Measurements from ENCODE around the gene RHNO1. TPM values are rescaled to one million over a fixed set of nuclear protein-coding genes. Genes with fewer than 3 reads are reported as not detected.

The RHNO1 gene
- total RNA-seq, 1 donor from 2014 or later = 2.9 TPM

DNA sequence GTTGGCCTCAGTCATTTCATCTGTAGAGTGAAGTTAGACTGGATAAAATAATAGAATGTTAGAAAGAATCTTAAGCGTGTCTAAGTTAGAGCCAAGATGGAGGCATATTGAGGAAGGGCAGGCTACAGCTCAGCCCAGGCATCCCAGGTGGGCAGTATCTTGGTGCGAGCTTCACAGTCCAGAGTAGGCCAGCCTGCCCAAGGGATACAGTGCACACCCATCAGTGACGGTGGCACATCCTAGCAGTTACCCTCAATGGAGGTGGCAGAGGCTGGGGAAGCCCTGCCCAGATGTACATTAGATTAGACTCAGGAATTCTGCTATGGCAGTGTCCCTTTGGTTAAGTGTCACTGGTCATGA lies 35.2 kb downstream of the RHNO1 start:
- H3K36me3 ChIP-seq = peaks cover 13 to 54% of the 10 kb centered on the region in 2 donors
- no peak for DNase-seq (ENCODE audit: low spot score in 2 of 2)
- no peak overlapping the region for H3K27ac ChIP-seq

GRCh38 chr12:2919249-2919648 lies 42.2 kb downstream of the RHNO1 start:
- H3K27ac ChIP-seq = no peak overlapping the region
- intact Hi-C loops (cut with DNase I) = no loop called here
- no peak overlapping the region for H3K4me3 ChIP-seq
- H3K36me3 ChIP-seq = peaks cover 24 to 47% of the 10 kb centered on the region in 2 donors
- no peak for TF ChIP-seq CTCF (IDR thresholded peaks at IDR 0.05)
- no peaks in the 10 kb centered on the region for H3K27me3 ChIP-seq
- H3K4me1 ChIP-seq = no peaks in the 10 kb centered on the region
- no peak for DNase-seq (ENCODE audit: low spot score in 2 of 2)
- no peaks in the 10 kb centered on the region for H3K9me3 ChIP-seq

More for the DNA sequence above, 35.2 kb downstream of the RHNO1 start:
- no peaks in the 10 kb centered on the region for H3K27me3 ChIP-seq
- intact Hi-C loops (cut with DNase I) = no loop called here
- no peak overlapping the region for H3K4me3 ChIP-seq
- H3K4me1 ChIP-seq = no peaks in the 10 kb centered on the region
- H3K9me3 ChIP-seq = no peaks in the 10 kb centered on the region
- no peak for TF ChIP-seq CTCF (IDR thresholded peaks at IDR 0.05)

GRCh38 chr12:2922329-2922728 lies 45.3 kb downstream of the RHNO1 start:
- no peak for DNase-seq (ENCODE audit: low spot score in 2 of 2)
- TF ChIP-seq CTCF (IDR thresholded peaks at IDR 0.05) = no peak
- no peak overlapping the region for H3K4me3 ChIP-seq
- H3K36me3 ChIP-seq = peaks cover 25 to 61% of the 10 kb centered on the region in 2 donors
- H3K4me1 ChIP-seq = no peaks in the 10 kb centered on the region
- H3K27ac ChIP-seq = no peak overlapping the region
- H3K9me3 ChIP-seq = no peaks in the 10 kb centered on the region
- intact Hi-C loops (cut with DNase I) = no loop called here
- H3K27me3 ChIP-seq = no peaks in the 10 kb centered on the region

DNA sequence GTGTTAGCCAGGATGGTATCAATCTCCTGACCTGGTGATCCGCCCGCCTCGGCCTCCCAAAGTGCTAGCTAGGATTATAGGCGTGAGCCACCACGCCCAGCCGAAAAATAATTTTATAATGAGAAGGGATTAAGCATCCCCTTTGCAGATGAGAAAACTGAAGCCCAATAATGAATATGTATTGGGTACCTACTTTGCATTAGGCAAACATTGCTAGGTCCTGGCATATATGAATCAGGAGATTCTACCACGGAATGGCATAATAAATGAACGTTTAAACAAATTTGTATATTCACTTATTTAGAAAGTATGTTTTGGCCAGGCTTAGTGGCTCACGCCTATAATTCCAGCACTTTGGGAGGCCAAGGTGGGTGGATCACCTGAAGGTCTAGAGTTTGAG lies 46.0 kb downstream of the RHNO1 start:
- no peak for DNase-seq (ENCODE audit: low spot score in 2 of 2)
- no peak overlapping the region for H3K4me3 ChIP-seq
- no peaks in the 10 kb centered on the region for H3K9me3 ChIP-seq
- no peak overlapping the region for H3K27ac ChIP-seq
- peaks cover 25 to 65% of the 10 kb centered on the region in 2 donors for H3K36me3 ChIP-seq
- no peaks in the 10 kb centered on the region for H3K27me3 ChIP-seq
- intact Hi-C loops (cut with DNase I) = no loop called here
- H3K4me1 ChIP-seq = no peaks in the 10 kb centered on the region
- TF ChIP-seq CTCF (IDR thresholded peaks at IDR 0.05) = no peak

DNA sequence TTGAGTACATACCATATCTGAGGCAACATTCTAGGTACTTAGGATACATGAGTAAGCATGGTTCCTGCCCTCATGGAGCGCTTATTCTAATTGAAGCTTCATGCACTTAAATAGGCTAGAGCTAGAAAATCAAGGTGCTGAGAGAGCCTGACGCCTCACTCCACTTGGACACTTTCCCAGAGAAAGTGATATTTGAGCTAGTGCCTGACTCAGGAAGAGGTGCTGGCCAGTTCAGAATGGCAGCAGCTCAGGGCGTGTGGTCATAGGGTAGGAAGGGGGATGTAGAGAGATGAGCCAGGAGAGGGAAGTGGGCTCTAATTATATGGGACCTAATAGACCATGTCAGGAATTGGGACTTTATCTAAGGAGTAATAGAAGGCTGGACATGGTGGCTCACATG lies 47.0 kb downstream of the RHNO1 start:
- peaks cover 27 to 73% of the 10 kb centered on the region in 2 donors for H3K36me3 ChIP-seq
- H3K4me1 ChIP-seq = no peaks in the 10 kb centered on the region
- no peaks in the 10 kb centered on the region for H3K27me3 ChIP-seq
- no peak overlapping the region for H3K27ac ChIP-seq
- TF ChIP-seq CTCF (IDR thresholded peaks at IDR 0.05) = no peak
- H3K9me3 ChIP-seq = no peaks in the 10 kb centered on the region
- DNase-seq (ENCODE audit: low spot score in 2 of 2) = no peak
- no peak overlapping the region for H3K4me3 ChIP-seq
- intact Hi-C loops (cut with DNase I) = no loop called here

DNA sequence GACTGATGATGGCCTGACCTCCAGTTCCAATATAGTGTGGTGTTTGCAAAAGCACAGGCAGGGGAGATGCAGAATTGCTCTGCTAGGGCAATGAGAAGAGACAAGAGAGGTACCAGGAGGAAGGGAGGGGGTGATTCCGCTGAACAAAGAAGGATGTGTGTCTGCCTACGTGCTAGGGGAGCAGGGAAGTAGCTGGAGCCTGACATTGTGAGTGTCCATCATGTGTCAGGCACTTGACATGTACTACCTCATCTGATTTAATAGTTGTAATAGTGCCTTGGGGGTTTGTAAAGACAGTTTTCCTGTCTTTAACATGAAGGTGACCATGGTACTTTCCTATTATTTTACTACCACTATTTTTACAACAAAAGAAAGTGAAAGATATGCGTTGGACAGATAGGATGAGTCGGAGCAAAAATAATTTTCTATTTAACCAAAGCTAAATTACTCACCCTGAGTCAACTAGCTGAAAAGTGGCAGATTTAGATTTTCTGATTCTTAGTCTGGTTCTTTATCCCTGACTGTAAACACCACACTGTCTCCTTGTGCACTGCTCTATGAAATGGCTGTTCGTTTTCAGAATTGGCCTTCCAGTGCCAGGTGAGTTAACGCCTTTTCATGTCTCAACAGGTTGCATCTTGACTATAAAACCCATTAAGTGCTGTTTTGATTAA lies 48.4 kb downstream of the RHNO1 start:
- no peak for TF ChIP-seq CTCF (IDR thresholded peaks at IDR 0.05)
- intact Hi-C loops (cut with DNase I) = no loop called here
- H3K4me1 ChIP-seq = no peaks in the 10 kb centered on the region
- no peaks in the 10 kb centered on the region for H3K27me3 ChIP-seq
- H3K9me3 ChIP-seq = no peaks in the 10 kb centered on the region
- no peak overlapping the region for H3K27ac ChIP-seq
- no peak for DNase-seq (ENCODE audit: low spot score in 2 of 2)
- peaks cover 29 to 80% of the 10 kb centered on the region in 2 donors for H3K36me3 ChIP-seq
- H3K4me3 ChIP-seq = no peak overlapping the region
